Measurements from ENCODE around the gene GLYR1.

GLYR1 gene

DNA sequence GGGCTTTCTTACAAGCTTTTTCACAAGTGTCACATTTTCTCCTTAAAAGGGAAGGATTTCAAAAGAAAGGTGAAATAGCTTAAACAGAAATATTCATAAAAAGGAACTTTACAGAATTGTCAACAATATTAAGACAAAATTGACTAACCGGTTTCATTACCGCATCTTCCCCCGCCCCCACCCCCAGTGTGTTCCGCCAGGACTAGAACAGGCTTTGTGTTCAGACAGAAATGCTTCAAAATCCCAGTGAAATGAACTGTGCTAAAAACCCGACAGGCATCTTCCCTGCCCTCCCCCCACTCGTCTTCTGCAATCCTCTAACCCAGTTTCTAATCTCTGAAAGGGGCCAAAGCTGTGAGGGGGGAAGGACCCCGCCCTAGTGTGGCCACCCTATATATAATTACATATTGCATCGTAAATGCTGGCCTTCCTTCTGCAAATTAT is 43.7 kb downstream of the GLYR1 start:
- DNase-seq, result no peak

DNA sequence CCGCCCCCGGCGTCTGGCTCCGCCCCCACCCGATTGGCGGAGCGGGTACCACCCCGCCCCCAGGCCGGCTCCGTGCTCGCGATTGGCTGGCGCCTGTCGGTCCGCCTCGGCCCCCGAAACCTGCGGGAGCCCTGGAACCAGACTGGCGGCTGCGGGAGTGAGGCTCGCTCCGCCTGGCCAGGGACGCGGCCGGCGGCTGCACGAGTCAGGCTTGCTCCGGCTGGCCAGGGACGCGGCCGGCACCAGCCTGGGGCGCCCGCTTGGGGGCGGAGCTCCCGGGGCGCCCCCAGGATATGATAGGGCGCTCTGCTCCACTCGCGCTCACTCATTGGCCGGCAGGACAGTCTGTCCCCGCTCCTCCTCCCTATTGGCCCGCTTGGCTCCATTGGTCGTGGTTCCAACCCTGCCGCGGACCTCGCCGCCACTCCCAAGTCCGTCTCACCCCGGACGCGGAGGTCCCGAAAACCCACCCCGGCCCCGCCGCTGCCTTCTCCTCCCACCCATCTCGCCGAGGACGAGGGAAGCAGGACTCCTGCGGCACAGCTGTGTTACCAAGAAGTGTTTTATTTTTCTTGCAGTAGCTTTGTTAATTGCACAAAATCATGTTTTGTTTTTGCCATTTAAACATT is 44.3 kb downstream of the GLYR1 start:
- DNase-seq, result peak; percentile 67 to 98

DNA sequence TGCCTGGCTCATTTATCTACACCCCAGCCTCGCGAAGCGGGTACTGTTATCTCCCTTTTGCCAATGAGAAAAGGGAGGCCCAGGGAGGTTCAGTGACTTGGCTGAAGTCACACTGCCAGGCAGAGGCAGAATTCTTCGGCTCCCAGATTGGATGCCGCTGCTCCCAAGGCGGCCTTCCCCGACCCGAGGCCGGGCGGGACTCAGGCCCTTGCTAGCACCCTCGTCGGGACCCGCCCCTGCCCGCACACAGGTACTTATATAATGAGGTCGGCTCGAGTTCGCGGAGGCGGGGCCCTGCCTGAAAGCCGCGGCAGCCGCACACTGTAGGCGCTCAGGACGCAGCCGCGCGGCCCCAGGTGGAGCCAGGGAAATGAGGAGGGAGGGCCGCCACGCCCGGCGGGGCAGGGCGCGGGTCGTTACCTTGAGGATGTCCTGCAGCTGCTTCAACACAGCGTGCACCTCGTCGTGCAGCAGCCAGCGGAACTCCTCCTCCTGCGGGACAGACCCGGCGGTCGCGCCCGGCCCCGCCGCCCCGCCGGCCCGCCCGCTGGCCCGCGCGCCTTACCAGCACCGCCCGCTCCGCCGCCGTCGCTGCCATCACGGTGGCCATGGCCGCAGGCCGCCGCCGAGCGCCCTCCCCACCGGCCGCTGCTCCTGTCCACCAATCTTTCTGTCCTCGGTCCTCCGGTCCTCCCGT is 45.0 kb downstream of the GLYR1 start, which contains the start of gene ROGDI:
TSS of gene ROGDI (minus strand) at position 672 of the 697 bp plus-strand sequence. CDS start at position 610, 62 bp downstream.
- DNase-seq, result no peak

DNA sequence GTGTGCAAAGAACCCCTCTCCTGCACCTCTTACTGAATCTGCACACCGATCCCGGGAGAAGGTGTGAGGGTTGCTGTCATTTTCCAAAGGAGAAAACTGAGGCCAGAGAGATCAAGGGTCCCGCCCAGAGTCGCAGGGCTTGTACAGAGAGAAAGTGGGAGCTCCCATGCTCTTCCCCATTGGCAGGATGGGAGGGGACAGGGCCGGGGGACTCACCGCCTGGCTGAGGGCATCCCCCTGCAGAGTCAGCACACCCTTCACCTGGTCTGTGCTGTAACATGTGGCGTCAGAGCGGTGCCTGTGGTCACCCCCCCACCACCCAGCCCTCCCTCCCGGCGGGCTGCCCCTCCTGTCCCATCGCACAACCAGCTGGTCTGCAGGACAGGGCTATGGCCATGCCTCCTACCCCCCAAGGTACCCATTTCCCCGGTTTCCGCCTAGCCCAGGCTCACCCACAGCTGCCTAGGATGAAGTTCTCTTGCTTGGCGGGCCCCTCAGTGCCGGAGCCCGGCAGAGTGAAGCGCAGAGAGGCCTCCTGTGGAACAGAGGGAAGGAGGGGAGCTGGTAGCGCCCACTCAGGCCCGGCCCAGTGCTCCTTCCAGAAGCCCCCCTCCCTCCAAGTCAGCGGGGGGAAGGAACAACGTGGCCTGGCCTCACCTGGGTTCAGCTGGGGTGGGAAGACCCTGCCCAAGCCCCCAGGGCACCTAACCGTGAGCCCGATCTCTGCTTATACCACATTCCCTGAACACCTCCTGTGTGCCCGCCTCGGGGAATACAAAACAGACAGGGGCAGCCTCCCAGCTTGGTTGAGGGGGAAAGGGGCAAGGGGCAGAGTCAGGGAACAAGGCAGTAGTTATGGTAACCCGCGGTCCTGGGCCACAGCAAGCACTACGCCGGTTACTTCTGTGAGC is 45.8 kb downstream of the GLYR1 start:
- no peak for DNase-seq

DNA sequence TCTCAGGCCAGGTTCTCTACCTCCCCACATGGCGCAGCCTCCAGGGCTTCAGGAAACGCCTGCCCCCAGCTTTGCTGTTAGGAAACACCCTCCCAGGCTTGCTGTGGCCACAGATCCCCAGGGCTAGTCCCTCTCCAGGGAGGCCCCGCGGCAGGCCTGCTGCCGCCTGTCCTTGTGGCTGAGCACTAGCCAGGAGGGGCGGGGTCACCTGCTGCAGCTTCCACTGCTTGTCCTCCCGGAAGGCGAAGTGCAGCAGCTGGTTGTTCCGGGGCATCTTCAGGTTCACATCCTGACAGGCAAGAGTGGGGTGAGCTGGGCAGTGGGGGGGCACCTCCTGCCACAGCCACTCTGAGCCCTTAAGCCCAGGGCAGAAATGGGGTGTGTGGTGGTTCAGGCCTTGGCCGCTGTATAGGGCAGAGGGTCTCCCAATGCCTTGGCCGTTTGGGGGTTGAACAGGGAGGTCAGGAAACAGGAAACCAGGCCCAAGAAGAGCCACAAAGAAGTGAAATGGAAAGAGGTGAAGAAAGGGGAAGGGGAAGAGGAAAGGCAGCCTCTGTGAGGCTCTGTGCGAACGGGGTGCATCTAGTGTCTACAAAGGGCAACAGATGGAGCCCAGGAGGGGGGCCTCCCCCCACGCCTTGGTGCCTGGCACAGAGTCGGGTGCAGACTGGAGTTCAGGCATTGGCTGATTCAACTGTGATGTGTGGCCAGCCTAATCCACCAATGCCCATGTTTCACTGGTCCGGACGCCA is 46.6 kb downstream of the GLYR1 start:
- DNase-seq, result no peak

DNA sequence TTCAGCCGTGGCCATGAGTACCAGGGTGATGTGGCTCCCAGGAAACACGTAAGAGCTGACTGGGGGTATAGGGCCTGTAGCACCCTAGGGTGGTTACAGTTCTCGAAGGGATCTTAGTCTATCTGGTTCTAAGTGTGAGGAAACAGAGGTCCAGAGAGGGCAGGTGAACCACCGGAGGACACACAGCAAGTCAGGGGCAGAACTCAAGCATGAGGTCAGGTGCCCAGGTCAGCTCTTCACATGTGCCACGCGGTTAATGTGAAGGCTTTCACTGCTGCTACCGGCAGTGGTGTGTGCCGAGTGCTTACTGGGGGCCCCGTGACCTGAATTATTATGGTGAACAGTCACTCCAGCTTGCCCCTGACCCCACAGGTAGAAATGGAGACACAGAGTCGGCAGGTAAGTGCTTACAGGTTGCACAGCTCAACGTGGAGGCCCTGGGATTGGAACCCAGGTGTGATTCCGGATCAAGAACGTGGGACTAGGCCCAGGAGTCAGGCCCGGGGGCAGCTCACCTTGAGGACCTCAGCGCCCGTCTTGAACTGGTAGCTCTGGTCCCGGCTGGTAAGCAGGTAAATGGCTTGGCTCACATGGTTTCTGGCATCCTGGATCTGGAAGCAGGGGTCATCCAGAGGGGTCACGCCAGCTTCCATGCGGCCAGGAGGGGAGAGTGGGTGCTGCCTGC is 47.8 kb downstream of the GLYR1 start:
- DNase-seq, result no peak

DNA sequence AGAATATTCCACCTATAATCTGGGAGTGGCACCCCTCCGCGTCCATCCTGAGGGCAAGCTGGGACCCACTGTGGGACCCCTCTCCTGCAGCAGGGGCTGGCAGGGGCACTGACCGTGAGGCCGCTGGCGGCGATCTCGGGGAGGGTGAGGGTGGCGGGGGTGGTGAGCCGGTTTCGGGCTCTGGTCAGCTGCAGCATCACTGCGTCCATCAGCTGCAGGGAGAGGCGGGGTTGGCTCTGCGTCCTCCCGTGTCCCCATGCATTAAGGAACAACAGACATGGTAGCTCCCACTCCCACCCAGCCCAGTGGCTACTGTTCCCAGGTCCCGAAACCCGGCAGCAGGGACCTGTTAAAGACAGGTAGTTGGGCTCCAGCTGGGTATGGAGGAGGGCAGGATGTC is 48.6 kb downstream of the GLYR1 start:
- DNase-seq, result no peak

DNA sequence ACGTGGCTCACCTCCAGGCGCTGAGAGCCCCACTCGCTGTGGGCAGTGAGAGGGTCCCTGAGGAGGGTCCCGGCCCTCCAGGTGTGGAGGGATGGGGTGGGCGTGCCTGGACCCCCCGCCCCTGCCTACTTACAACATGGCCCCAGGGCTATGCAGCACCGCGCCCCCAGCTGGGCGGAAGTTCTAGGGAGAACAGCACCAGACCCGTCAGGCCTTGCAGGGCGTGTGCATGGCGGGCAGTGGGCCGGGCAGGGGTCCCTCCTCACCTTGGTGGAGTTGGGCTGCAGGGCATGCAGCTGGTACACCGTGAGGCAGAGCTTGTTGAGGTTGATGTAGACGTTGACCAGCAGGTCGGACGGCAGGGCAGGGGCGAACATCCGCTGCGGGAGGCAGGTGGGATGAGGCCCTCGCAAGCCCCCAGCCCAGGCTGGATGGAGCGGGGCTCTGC is 49.3 kb downstream of the GLYR1 start:
- DNase-seq, result no peak

DNA sequence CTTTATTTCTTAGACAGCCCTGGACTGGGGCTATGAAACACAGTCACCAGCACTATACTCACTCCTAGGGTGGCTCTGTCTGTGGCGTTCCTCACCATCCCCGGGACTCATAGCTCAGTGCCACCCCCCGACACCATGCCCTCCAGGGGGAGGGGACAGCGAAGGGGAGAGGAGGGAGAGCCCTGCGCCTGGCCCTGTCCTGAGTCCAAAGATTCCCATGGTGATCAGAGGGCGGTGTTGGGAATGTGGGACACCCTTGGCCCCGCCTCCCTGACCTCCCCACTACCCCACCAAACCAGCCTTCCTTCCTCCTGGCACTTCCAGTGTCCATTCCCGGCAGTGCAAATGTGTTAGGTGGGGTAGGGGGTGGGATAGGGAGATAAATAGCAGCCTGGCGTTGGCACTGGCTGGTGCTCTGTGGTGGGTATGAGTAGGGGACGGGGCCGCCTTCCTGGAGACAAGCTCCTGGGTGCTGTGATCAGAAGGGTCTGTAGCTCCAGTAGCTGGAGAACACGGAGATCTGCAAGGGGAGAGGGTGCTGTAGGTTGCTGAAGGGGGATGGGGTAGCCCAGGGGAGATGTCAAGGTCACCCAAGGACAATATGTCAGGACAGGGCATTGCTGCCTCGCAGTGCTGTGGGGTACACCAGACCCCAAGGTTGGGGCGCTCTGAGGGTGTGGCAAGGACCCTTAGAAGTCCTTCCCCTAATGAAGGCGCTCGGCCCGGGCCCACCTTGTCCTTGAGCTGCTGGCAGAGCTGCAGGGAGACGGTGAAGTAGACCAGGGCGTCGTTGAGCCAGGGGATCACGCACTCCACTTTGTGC is 49.9 kb downstream of the GLYR1 start:
- no peak for DNase-seq

DNA sequence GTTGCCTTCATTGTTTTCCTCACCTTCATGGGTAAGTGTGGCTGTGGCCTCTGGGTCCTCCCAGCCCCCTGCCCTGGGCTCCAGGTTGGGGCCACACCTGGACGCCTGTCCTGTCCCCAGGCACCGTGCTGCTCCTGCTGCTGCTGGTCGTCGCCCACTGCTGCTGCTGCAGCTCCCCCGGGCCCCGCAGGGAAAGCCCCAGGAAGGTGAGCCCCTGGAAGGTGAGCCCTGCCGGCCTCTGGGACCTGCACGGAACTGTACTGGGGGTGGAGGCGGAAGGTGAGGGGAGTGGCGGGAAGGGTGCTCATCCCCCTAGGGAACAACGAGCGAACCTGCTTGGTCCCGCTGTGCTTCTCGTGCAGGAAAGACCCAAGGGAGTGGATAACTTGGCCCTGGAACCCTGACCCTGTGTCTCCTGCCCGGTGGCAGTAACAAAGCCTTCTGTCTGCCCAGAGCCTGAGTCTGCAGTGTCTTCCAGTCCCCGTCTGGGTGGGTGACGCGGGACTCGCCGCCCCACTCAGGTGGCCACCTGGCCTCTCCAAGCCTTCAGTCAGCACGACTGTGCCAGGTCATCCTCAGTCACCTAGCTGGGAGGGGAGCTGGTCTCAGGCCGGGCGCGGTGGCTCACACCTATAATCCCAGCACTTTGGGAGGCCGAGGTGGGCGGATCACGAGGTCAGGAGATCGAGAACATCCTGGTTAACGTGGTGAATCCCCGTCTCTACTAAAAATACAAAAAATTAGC is 51.1 kb downstream of the GLYR1 start:
- no peak for DNase-seq

DNA sequence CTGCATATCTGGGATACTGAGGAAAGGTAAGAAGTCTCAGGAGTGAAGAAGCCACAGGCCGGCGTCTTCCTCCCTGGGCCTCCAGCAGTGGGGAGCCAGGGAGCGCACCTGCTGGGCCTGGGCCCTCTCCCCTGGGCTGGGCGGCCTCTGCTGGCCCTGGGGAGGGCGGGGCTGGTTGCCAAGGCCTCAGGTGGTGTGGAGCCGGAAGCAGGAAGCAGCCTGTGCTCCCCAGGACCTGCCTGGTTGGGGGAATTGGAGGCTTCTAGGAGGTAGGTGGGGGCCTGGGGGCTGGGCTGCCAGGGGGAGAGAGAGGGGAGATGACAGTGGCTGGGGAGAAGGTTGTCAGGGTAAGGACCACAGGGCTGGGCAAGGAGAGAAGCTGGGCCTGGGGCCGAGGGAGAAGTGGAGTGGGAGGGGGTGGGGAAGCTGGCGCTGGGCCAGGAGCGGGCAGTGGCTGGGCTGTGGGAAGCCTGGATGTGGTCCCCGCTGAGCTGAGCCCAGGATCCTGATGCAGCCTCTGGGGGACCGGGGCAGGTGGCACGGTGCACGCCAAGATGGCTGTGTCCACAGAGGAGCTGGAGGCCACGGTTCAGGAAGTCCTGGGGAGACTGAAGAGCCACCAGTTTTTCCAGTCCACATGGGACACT is 51.8 kb downstream of the GLYR1 start, which contains the start of gene SMIM22:
TSS of gene SMIM22 (plus strand) at position 189 of the 647 bp plus-strand sequence. CDS start at position 555, 366 bp downstream.
- DNase-seq, result no peak

DNA sequence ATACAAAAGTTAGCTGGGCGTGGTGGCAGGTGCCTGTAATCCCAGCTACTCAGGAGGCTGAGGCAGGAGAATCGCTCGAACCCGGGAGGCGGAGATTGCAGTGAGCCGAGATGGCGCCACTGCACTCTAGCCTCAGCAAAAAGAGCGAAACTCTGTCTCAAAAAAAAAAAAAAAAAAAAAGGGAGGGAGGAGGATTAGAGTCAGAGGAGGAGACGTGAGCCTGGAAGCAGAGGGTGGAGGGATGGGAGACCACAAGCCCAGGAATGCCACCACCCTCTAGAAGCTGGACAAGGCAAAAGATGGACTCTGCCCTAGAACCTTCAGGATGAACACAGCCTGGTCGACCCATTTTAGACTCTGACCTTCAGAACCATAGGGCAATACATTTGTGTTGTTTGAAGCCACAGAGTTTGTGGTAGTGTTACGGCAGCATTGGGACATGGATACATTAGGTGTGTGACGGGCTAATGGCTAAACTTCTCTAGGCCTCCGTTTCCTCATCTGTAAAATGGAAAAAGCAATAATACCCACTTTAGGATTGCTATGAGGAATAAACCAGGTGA is 54.1 kb downstream of the GLYR1 start:
- DNase-seq, result no peak

DNA sequence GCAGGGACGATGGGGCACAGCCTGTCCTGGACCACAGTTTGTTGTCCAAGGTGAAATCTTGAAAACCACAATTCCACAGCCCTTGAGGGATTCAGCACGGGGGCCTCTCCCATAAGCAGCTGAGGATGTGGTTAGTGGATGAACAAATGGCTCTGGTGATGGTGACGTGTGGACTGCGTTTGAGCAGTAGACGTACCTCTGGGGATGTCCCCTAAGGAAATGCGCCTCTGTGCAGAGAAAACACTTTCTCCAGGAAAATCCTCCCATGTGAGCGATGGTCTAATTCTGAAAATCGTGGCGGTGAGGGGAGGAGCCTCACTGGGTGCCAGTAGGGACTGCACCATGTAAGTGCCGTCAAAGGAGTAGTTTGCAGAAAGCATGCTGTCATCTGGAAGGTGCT is 56.2 kb downstream of the GLYR1 start:
- no peak for DNase-seq

DNA sequence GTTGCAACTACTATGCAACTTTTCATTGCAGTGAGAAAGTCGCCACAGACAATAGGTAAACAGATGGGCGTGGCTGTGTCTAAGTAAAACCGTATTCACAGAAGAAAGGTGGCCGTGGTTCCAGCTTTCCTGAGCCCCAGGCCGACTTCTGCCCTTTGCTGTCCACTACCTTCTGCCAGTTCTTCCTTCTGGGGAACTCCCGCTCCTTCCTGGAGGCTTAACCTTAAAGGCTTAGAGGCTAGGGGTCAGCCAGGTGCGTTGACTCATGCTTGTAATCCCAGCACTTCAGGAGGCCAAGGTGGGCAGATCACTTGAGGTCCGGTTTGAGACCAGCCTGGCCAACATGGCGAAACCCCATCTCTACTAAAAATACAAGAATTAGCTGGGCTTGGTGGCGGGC is 56.8 kb downstream of the GLYR1 start:
- DNase-seq, result no peak

DNA sequence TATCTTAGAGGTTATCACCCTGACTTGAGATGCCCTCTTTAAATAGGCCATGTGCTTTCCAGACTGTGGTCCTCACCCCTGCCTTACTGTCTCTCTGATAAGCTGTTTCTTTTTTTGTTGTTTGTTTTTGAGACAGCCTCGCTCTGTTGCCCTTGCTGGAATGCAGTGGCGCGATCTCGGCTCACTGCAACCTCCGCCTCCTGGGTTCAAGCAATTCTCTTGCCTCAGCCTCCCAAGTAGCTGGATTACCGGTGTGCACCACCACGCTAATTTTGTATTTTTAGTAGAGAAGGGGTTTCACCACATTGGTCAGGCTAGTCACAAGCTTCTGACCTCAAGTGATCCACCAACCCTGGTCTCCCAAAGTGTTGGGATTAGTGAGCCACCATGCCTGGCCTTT is 58.2 kb downstream of the GLYR1 start:
- no peak for DNase-seq

DNA sequence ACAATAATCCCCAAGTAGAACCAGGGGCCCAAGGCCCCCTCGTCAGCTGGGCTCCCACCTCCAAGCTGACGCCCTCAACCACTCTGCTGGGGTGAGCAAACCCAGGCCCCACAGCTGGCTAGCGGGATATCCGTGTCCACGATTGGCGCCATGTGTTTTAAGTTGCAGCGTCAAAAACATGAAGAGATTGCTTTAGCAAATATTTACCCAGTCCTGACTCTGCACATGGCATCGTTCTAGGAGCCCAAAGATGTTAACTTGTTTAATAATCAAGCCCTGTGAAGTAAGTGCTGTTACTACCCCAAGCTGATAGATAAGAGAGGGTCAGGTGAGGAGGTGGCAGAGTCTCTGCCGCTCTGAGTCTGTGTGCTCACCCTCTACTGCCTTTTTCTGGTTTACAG is 58.6 kb downstream of the GLYR1 start:
- no peak for DNase-seq

DNA sequence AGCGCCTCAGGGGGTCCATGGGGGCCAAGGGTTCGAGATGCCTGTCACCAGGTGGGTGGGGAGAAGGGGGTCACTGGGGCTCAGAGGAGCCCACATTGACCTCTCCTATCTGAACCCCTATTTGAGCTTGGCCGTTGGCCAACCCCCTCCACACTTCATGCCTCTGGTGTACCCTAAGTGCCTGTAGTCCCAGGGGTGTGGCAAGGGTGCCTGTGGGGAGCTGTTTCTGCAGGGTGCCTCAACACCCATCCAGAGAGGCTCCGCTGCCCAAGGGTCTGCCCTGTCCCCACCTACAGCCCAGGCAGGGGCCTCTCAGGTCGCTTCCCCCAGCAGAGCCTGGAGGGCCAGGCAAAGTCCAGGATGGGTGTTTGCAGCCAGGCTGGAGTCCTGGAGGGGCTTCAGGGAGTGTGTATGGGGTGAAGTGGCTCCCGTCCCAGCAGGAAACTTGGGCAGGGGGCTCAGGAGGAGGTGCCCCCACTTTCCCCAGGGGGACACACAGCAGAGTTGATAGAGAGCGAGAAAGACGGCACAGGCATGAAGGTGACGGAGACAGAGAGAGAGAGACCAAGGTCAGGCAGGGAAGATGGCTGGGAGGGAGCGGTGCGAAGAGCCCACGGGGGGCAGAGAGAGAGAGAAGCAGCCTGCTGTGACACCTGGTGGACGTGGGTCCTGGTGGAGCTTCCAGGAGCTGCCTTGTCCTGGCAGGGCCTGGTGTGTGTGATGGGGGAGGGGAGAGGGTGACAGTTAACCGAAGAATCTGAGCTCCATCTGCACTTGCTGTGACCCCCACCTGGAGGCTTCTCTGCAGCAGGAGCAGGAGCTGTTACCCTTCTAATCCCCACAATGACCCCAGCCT is 59.2 kb downstream of the GLYR1 start, which contains the start of gene SEPTIN12:
TSS of gene SEPTIN12 (minus strand) at position 719 of the 856 bp plus-strand sequence. CDS start at position 19, 700 bp downstream.
- no peak for DNase-seq

DNA sequence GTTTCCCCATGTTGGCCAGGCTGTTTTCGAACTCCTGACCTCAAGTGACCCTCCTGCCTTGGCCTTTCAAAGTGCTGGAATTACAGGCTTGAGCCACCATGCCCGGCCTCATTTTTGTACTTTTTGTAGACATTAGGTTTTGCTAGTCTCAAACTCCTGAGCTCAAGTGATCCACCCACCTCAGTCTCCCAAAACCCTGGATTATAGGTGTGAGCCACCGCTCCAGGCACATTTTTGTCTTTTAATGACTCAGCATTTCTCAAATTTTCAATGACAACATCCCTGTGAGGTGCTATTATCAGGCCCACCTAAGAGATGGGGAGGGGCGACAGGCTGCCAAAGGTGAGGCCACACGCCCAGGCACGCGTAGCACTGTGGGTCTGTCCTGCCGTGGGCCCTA is 60.0 kb downstream of the GLYR1 start:
- no peak for DNase-seq
